Neural progenitor cell (in vitro differentiated cells): ENCODE data around the gene KNG1. TPM values are rescaled to one million over a fixed set of nuclear protein-coding genes. Genes with fewer than 3 reads are reported as not detected.

Experiments used
- DNase-seq: peaks from one replicate; pipeline ENCODE4 v3.0.0-alpha.2; 2016; ENCODE audit warnings: low spot score
- H2AFZ ChIP-seq: fragments of 200-600 bp; sonication (generic); replicated peaks from 2 replicates; pipeline ENCODE4 v1.6.1; 2016; ENCODE audit warnings: antibody characterized with exemption
- H3F3A ChIP-seq: fragments of 200-600 bp; sonication (generic); 2 replicates; pipeline ENCODE4 v1.6.1; 2016; ENCODE audit warnings: antibody characterized with exemption, low read depth
- H3K27ac ChIP-seq: fragments of 200-600 bp; sonication (generic); 2 replicates; pipeline ENCODE4 v1.5.1; 2016; ENCODE audit warnings: mild to moderate bottlenecking
- H3K27me3 ChIP-seq: fragments of 200-600 bp; sonication (generic); 2 replicates; pipeline ENCODE4 v1.6.1; 2016; ENCODE audit warnings: mild to moderate bottlenecking, moderate library complexity
- H3K36me3 ChIP-seq: fragments of 200-600 bp; sonication (generic); 2 replicates; pipeline ENCODE4 v1.5.1; 2016
- H3K4me1 ChIP-seq: fragments of 200-600 bp; sonication (generic); 2 replicates; pipeline ENCODE4 v1.6.1; 2016; ENCODE audit warnings: mixed run types
- H3K4me2 ChIP-seq: fragments of 200-600 bp; sonication (generic); 2 replicates; pipeline ENCODE4 v1.6.1; 2016
- H3K4me3 ChIP-seq: fragments of 200-600 bp; sonication (generic); 2 replicates; pipeline ENCODE4 v1.5.1; 2016
- H3K79me2 ChIP-seq: fragments of 200-600 bp; sonication (generic); 2 replicates; pipeline ENCODE4 v1.6.1; 2016; ENCODE audit warnings: low read depth
- H3K9ac ChIP-seq: fragments of 200-600 bp; sonication (generic); 2 replicates; pipeline ENCODE4 v1.6.1; 2016
- H3K9me3 ChIP-seq: fragments of 200-600 bp; sonication (generic); 2 replicates; pipeline ENCODE4 v1.5.1; 2016; ENCODE audit warnings: low read depth
- H4K20me1 ChIP-seq: fragments of 200-600 bp; sonication (generic); 2 replicates; pipeline ENCODE4 v1.6.1; 2016; ENCODE audit warnings: low read depth
- H3K27ac Mint-ChIP-seq: 3 replicates; pipeline ENCODE4 v1.8.0; 2021; ENCODE audit warnings: mixed read lengths
- H3K27me3 Mint-ChIP-seq: 2 replicates; pipeline ENCODE4 v1.8.0; 2022; ENCODE audit warnings: low read depth, mild to moderate bottlenecking, inconsistent platforms, moderate library complexity, mixed read lengths; ENCODE audit not compliant: insufficient read depth
- H3K36me3 Mint-ChIP-seq: 3 replicates; pipeline ENCODE4 v1.8.0; 2021; ENCODE audit warnings: mixed read lengths
- H3K4me1 Mint-ChIP-seq: 3 replicates; pipeline ENCODE4 v1.8.0; 2021; ENCODE audit warnings: mixed read lengths
- H3K4me3 Mint-ChIP-seq: 3 replicates; pipeline ENCODE4 v1.8.0; 2021; ENCODE audit warnings: mild to moderate bottlenecking, moderate library complexity, mixed read lengths
- H3K9me3 Mint-ChIP-seq: 3 replicates; pipeline ENCODE4 v1.8.0; 2020; ENCODE audit warnings: mixed read lengths
- CTCF ChIP-seq: fragments of 200-600 bp; sonication (generic); IDR thresholded peaks from 2 replicates; pipeline ENCODE4 v1.5.1; 2017; ENCODE audit warnings: antibody characterized with exemption, mild to moderate bottlenecking
- EZH2 ChIP-seq: fragments of 200-600 bp; sonication (generic); IDR thresholded peaks from 2 replicates; pipeline ENCODE4 v1.6.1; 2017; ENCODE audit warnings: antibody characterized with exemption, mild to moderate bottlenecking, moderate library complexity
- EZH2phosphoT487 ChIP-seq: fragments of 200-600 bp; sonication (generic); IDR thresholded peaks from 2 replicates; pipeline ENCODE4 v1.6.1; 2017; ENCODE audit warnings: antibody characterized with exemption
- total RNA-seq: library from RNA; depleted of rRNA; stranded (reverse); fragments of >200 nt; gene quantifications from 2 replicates; pipeline ENCODE4 v1.2.3, GENCODE V29; 2015; ENCODE audit warnings: low replicate concordance

Gene KNG1
- total RNA-seq, 1 donor from 2014 or later: not detected

- Histone ChIP-seq H3K4me2 (no peak overlapping the region), H3K36me3 (no peaks in the 10 kb centered on the region), H2AFZ (no peak overlapping the region), H3K79me2 (no peaks in the 10 kb centered on the region), H4K20me1 (no peaks in the 10 kb centered on the region), H3K4me3 (no peak overlapping the region), H3K9me3 (no peaks in the 10 kb centered on the region), H3F3A (no peaks in the 10 kb centered on the region), H3K4me1 (no peaks in the 10 kb centered on the region), H3K9ac (no peak overlapping the region), H3K27ac (no peak overlapping the region), H3K27me3 (no peaks in the 10 kb centered on the region)
- H3K36me3 Mint-ChIP-seq: no peaks in the 10 kb centered on the region
- TF ChIP-seq EZH2phosphoT487: no peak
- TF ChIP-seq EZH2: no peak
- no peak for TF ChIP-seq CTCF
- H3K27me3 Mint-ChIP-seq: peaks cover 2% of the 10 kb centered on the region
- H3K27ac Mint-ChIP-seq: no peak overlapping the region
- DNase-seq: no peak
- peaks cover 6% of the 10 kb centered on the region for H3K4me1 Mint-ChIP-seq
- no peaks in the 10 kb centered on the region for H3K9me3 Mint-ChIP-seq
- H3K4me3 Mint-ChIP-seq: no peak overlapping the region
Measured at GRCh38 chr3:186757214-186757613, 40.1 kb downstream of the KNG1 start.

- no peak overlapping the region for H3K27ac ChIP-seq
- peak; percentile 36 for DNase-seq
- H3K27me3 ChIP-seq: no peaks in the 10 kb centered on the region
- Mint-ChIP-seq H3K27me3 (peaks cover 2% of the 10 kb centered on the region), H3K4me3 (no peak overlapping the region), H3K9me3 (no peaks in the 10 kb centered on the region), H3K4me1 (peaks cover 6% of the 10 kb centered on the region), H3K27ac (no peak overlapping the region), H3K36me3 (no peaks in the 10 kb centered on the region)
- no peak overlapping the region for H3K4me3 ChIP-seq
- no peaks in the 10 kb centered on the region for H3K9me3 ChIP-seq
- H3F3A ChIP-seq: no peaks in the 10 kb centered on the region
- H3K36me3 ChIP-seq: no peaks in the 10 kb centered on the region
- no peaks in the 10 kb centered on the region for H3K4me1 ChIP-seq
- TF ChIP-seq EZH2phosphoT487 (no peak), EZH2 (no peak), CTCF (no peak)
- H2AFZ ChIP-seq: no peak overlapping the region
- no peaks in the 10 kb centered on the region for H4K20me1 ChIP-seq
- no peak overlapping the region for H3K9ac ChIP-seq
- H3K79me2 ChIP-seq: no peaks in the 10 kb centered on the region
- no peak overlapping the region for H3K4me2 ChIP-seq
Measured at GRCh38 chr3:186757686-186758220, 40.6 kb downstream of the KNG1 start.

- no peak overlapping the region for H3K27ac Mint-ChIP-seq
- TF ChIP-seq EZH2phosphoT487 (no peak), EZH2 (no peak), CTCF (no peak)
Measured at GRCh38 chr3:186759231-186759930, 42.2 kb downstream of the KNG1 start.

More at GRCh38 chr3:186759231-186759930, 42.2 kb downstream of the KNG1 start:
- Histone ChIP-seq H2AFZ (no peak overlapping the region), H3K4me1 (no peaks in the 10 kb centered on the region), H3K27ac (no peak overlapping the region), H3K36me3 (no peaks in the 10 kb centered on the region), H3K9me3 (no peaks in the 10 kb centered on the region), H3K27me3 (no peaks in the 10 kb centered on the region), H3K9ac (no peak overlapping the region), H3K79me2 (no peaks in the 10 kb centered on the region), H4K20me1 (no peaks in the 10 kb centered on the region), H3F3A (no peaks in the 10 kb centered on the region), H3K4me2 (no peak overlapping the region), H3K4me3 (no peak overlapping the region)
- Mint-ChIP-seq H3K27me3 (peaks cover 4% of the 10 kb centered on the region), H3K36me3 (no peaks in the 10 kb centered on the region), H3K4me3 (no peak overlapping the region), H3K9me3 (no peaks in the 10 kb centered on the region), H3K4me1 (peaks cover 6% of the 10 kb centered on the region)
- DNase-seq: no peak
